ENCODE measurements around the gene U2AF2. TPM values are rescaled to one million over a fixed set of nuclear protein-coding genes. Genes with fewer than 3 reads are reported as not detected.
A peak's percentile ranks its signal among the peaks of the same experiment; 100 is the strongest.

The U2AF2 gene
- total and polyA plus RNA-seq, 2 of the 8 experiments (the other 6 are each of a cell fraction or from before 2014, with no cell fraction given) = 162 to 252 TPM

GRCh38 chr19:55650126-55650557 is 4.7 kb upstream of the U2AF2 start:
- H2BK12ac ChIP-seq (ENCODE audit: low read depth, low read length) = no peak overlapping the region
- no peak overlapping the region for H2AK5ac ChIP-seq (ENCODE audit: low read depth, low read length)
- no peak overlapping the region for H2BK20ac ChIP-seq (ENCODE audit: low read length)
- POLR2A ChIA-PET (ENCODE audit: partially characterized antibody) = interaction anchor here (9.2 kb wide), 1 partner anchor 16 kb away, joined by 96 read pairs; no protein-coding TSS in a partner anchor
- peak overlapping the region; percentile 38; the same call in 1 of the 2 replicates for H4K8ac ChIP-seq (ENCODE audit: extremely low read depth, insufficient read depth, low read length)
- H3K9me3 ChIP-seq (ENCODE audit: insufficient read depth in 2 of 2, low read depth in 1 of 2, low read length in 1 of 2) = no peaks in the 10 kb centered on the region
- no peak overlapping the region for H3K27ac ChIP-seq (ENCODE audit: low read depth, low read length)
- WGBS, 2 experiments (ENCODE audit: extremely low coverage in 1 of 2, insufficient coverage in 1 of 2, insufficient read length in 1 of 2, insufficient replicate concordance in 2 of 2, low coverage in 1 of 2, low lambda C conversion rate in 2 of 2, missing lambda C conversion rate in 1 of 2) = 88% methylated on average over 4 of the region's 4 CpGs; no CpG with 5 or more reads in 1 of the 2 experiments
- no peak overlapping the region for H4K91ac ChIP-seq (replicated peaks; ENCODE audit: insufficient read length, low read length)
- H4K20me1 ChIP-seq (replicated peaks in 1 of 2; ENCODE audit: control insufficient read depth in 1 of 2, insufficient read depth in 2 of 2, low read length in 2 of 2) = no peaks in the 10 kb centered on the region
- no peak overlapping the region for H3K56ac ChIP-seq (replicated peaks; ENCODE audit: insufficient read length, low read depth, low read length)
- no peak overlapping the region for H3K4me3 ChIP-seq (ENCODE audit: extremely low read depth in 1 of 4, insufficient read depth in 2 of 4, low read depth in 3 of 4, low read length in 4 of 4)
- no peak overlapping the region for H2AFZ ChIP-seq (ENCODE audit: low read length)
- CTCF ChIA-PET (ENCODE audit: partially characterized antibody) = interaction anchor here (0.9 to 6.9 kb wide), 3 partner anchors 13 to 21 kb away, joined by 3 to 56 read pairs (median 30); no protein-coding TSS in a partner anchor
- H3K9ac ChIP-seq (replicated peaks in 1 of 4; ENCODE audit: extremely low read depth in 1 of 4, low read depth in 3 of 4, low read length in 3 of 4) = no peak overlapping the region
- H2BK5ac ChIP-seq (ENCODE audit: low read depth, low read length) = no peak overlapping the region
- H3K18ac ChIP-seq (ENCODE audit: extremely low read depth, low read length) = no peak overlapping the region
- peaks cover 9% of the 10 kb centered on the region for H3K23me2 ChIP-seq (ENCODE audit: low read depth, low read length)
- no peak for TF ChIP-seq BCL11A (IDR thresholded peaks at IDR 0.05; ENCODE audit: low read depth in 2 of 2, low read length in 2 of 2)
- TF ChIP-seq HDAC6 (IDR thresholded peaks at IDR 0.05; ENCODE audit: low read depth, low read length) = no peak
- TF ChIP-seq POLR2AphosphoS5 (IDR thresholded peaks at IDR 0.05; ENCODE audit: low read depth, low read length) = no peak
- no peak for TF ChIP-seq NANOG (IDR thresholded peaks at IDR 0.05; ENCODE audit: insufficient read depth, low read depth, low read length, poor library complexity, severe bottlenecking)
- no peak for TF ChIP-seq SAP30 (IDR thresholded peaks at IDR 0.05; ENCODE audit: insufficient read depth, insufficient replicate concordance, low read length)
- no peak for TF ChIP-seq EGR1 (IDR thresholded peaks at IDR 0.05; ENCODE audit: borderline replicate concordance, low read depth, low read length)
- peaks cover 0 to 8% (median 3%) of the 10 kb centered on the region in 4 experiments; a peak in 5 of 7 replicates for H3K4me1 ChIP-seq (replicated peaks in 1 of 4; ENCODE audit: control insufficient read depth in 3 of 4, insufficient read depth in 4 of 4, low read length in 3 of 4)
- no peak overlapping the region for H3K4me2 ChIP-seq (ENCODE audit: insufficient read depth in 1 of 2, low read depth in 2 of 2, low read length in 2 of 2)
- no peak for DNase-seq (ENCODE audit: low read depth in 1 of 2, low spot score in 2 of 2)
- no peak for FAIRE-seq
- H3K79me2 ChIP-seq (ENCODE audit: control insufficient read depth in 1 of 2, insufficient read depth in 2 of 2, low read length in 2 of 2) = peaks cover 0 to 6% of the 10 kb centered on the region in 2 experiments; a peak in 3 of 4 replicates
- peaks cover 5% of the 10 kb centered on the region for H3K79me1 ChIP-seq (ENCODE audit: low read depth, low read length)
- H3K27me3 ChIP-seq (replicated peaks in 1 of 4; ENCODE audit: control insufficient read depth in 3 of 4, extremely low read depth in 1 of 4, insufficient read depth in 3 of 4, low read length in 3 of 4) = no peaks in the 10 kb centered on the region
- H3K36me3 ChIP-seq (ENCODE audit: control insufficient read depth in 2 of 4, insufficient read depth in 4 of 4, low read length in 3 of 4) = peaks cover 4 to 8% (median 6%) of the 10 kb centered on the region in 4 experiments
- no peak overlapping the region for H3K14ac ChIP-seq (ENCODE audit: insufficient read length)
- no peak overlapping the region for H2BK15ac ChIP-seq (ENCODE audit: low read length)
- no peak overlapping the region for H4K5ac ChIP-seq (ENCODE audit: insufficient read length, low read depth, low read length)
- H3K4ac ChIP-seq (replicated peaks; ENCODE audit: insufficient read length, low read depth, low read length) = no peak overlapping the region
- no peak overlapping the region for H2BK120ac ChIP-seq (replicated peaks; ENCODE audit: low read depth, low read length)
- no peak overlapping the region for H3K23ac ChIP-seq (ENCODE audit: insufficient read length)

Measured in H1 (cell line).